MM.1S (cell line): Measurements from ENCODE around the gene C3orf85.

Source experiments
- EZH2 ChIP-seq: fragments of 300-600 bp; sonication (generic); optimal IDR thresholded peaks from 2 replicates; pipeline ENCODE3; 2017; ENCODE audit warnings: low read depth, mild to moderate bottlenecking, antibody characterized with exemption, low read length, mixed read lengths
- EZH2phosphoT487 ChIP-seq: fragments of 300-600 bp; sonication (generic); IDR thresholded peaks from 2 replicates; pipeline ENCODE4 v1.6.1; 2018; ENCODE audit warnings: antibody characterized with exemption, low read length
- TF ChIP-seq, protein P1 (sequence below): fragments of 300-600 bp; sonication (generic); IDR thresholded peaks from 2 replicates; pipeline ENCODE4 v1.5.1; 2016; ENCODE audit warnings: antibody characterized with exemption, low read length, mixed read lengths

DNA sequence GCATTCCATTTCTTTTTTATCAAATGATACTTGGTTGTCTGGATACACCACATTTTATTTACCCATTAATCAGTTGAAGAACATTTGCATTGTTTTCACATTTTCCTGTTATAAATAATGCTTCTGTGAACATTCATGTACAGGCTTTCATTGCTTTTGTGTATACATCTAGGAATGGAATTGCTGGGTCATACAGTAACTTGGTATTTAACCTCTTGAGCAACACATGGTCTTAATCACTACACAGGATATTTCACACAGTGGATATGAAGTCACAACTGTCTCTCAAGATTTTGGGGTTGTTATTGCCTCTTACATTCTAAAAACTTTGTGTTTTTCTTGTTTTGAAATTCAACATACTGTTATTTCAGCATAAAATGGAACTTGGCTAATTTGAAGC lies 48.2 kb downstream of the C3orf85 start:
- TF ChIP-seq, protein P1, sequence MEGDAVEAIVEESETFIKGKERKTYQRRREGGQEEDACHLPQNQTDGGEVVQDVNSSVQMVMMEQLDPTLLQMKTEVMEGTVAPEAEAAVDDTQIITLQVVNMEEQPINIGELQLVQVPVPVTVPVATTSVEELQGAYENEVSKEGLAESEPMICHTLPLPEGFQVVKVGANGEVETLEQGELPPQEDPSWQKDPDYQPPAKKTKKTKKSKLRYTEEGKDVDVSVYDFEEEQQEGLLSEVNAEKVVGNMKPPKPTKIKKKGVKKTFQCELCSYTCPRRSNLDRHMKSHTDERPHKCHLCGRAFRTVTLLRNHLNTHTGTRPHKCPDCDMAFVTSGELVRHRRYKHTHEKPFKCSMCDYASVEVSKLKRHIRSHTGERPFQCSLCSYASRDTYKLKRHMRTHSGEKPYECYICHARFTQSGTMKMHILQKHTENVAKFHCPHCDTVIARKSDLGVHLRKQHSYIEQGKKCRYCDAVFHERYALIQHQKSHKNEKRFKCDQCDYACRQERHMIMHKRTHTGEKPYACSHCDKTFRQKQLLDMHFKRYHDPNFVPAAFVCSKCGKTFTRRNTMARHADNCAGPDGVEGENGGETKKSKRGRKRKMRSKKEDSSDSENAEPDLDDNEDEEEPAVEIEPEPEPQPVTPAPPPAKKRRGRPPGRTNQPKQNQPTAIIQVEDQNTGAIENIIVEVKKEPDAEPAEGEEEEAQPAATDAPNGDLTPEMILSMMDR = no peak
- TF ChIP-seq EZH2 (no peak), EZH2phosphoT487 (no peak)
